CD4-positive, alpha-beta T cell treated with Interleukin-2 at 100 ng/mL for 4 hours (primary cell): ENCODE data around the gene MORF4L1.
"Not testable (repeated sequence)": the region's sequence is repeated elsewhere in the genome, so short reads cannot be mapped to it uniquely, and the experiment has no call there.

Experiments used
- DNase-seq: peaks from one replicate; pipeline ENCODE4 v3.0.0-alpha.2; 2020; ENCODE audit warnings: low spot score

Gene MORF4L1

GRCh38 chr15:78927077-78927790 lies 54.5 kb downstream of the MORF4L1 start:
- DNase-seq = no peak

GRCh38 chr15:78928176-78928575 lies 55.5 kb downstream of the MORF4L1 start:
- not testable (repeated sequence) for DNase-seq

- DNase-seq = no peak
Measured at GRCh38 chr15:78928616-78929093, 56.0 kb downstream of the MORF4L1 start.

- DNase-seq = no peak
Measured at GRCh38 chr15:78929536-78930264, 57.0 kb downstream of the MORF4L1 start.

DNA sequence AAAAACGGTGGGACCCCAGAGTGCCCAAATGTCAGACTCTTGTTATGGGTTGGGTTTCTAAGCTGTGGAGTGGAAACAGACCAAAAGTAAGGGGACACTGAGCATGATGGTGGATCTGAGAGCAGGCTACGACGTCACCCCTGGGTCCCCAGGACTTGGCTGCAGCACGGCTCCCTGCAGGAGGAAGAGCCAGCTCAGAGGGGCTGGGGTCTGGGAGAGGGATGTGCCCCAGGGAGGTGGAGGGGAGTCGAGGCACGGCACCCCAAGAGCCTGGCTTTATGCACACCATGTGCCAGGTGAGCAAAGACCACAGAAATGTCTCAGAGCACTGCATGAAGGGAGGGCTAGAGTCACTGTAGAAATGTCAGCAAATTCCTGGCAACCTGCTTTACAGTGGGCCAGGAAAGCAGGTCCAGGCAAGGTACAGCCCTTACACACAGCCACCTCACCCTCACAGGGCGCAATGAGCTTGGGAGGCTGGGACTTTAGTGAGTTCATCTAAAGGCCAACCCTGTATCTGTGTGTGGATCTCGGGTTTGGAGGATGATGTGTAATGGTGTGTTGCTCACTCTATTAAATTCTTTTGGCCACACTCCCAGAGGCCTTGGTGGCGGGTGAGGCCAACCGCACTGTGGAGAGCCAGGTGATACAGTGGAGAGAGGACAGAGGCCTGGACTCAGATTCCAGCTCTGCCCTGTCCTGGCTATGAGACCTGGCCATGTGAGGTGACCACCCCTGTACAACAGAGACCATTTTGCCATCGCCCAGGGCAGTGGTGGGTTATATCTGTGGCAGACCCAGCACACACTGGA lies 58.1 kb downstream of the MORF4L1 start:
- no peak for DNase-seq

- no peak for DNase-seq
Measured at GRCh38 chr15:78931439-78932257, 59.0 kb downstream of the MORF4L1 start.

- DNase-seq = no peak
Measured at GRCh38 chr15:78932258-78932808, 59.6 kb downstream of the MORF4L1 start.

GRCh38 chr15:78933187-78933822 lies 60.6 kb downstream of the MORF4L1 start:
- DNase-seq = no peak

- DNase-seq = no peak
Measured at GRCh38 chr15:78933823-78934654, 61.3 kb downstream of the MORF4L1 start.

DNA sequence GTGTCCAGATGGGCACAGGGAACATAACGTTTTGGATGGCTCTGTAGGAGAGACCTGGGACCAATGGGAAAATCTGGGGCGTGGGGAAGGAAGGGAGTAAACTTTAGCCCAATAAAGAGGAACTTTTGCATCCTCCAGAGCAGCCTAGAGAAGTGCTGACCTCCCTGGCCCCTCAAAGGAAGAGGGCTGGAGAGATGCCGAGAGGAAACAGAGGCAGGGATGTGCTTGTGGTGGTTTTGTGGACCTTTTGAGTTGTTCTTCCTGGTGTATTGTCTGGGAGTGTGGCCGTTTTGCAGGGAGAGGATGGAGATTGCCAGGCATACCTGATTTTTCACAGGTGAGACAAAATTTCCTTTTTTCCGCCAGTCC lies 61.9 kb downstream of the MORF4L1 start:
- no peak for DNase-seq

DNA sequence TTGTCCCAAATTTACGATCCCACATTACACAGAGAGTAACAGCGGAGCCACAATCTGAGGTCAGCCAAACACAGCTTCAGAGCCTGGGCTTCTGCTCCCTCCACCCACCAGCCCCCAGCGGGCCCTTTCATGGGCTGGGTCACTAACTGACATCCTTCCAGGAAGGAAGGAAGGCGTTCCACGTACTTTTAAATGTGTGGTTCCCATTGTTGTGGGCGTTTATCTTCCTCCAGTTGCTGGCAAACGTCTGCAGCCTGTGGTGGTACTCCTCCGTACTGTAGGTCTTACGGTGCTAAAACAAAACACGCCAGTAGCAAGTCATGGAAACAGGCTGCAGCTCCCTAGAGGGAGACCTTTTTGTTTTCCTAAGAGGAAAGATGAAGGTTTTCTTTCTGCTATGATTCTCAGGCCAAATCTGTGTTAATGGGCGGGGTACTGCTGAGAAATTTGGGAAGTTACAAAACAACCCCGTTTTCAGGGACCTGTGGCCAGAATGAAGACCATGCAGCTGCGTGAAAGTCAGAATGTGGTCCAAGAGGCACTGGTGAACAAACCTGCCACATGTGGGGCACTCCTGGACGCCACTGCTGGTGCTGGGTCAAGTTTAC lies 64.5 kb downstream of the MORF4L1 start:
- peak; percentile 33 for DNase-seq

DNA sequence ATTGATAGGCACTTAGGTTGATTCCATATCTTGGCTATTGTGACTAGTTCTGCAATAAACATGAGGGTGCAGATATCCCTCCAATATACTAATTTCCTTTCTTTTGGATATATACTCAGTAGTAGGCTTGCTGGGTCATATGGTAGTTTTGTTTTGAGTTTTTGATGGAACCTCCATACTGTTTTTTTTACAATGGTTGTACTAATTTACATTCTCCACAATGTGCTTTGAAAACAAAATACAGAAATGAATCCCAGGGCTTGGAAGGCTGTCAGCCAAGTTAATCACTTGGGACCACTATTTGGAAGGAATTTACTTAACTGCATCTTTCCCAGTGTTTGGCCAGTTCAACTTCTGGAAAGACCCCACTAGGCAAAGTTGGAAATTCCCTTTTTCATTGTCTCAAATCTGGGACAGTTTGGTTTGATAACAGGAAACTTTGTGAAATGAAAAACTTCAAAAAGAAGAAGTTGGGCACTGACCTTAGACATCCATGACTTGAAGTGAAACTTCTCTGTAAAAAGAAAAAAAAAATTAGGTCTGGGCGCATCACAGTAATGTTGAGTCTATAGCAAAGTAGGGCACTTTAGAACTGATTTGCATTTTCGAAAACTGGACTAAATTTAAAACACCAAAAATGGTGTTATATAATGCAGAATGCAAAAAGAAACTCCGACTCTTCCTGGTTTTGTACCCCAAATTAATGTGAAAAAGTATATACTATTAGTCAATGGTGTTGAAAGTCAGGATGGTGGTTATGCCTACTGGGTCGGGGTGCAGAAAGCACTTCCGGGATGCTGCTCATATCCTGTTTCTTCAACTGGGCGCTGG lies 66.2 kb downstream of the MORF4L1 start:
- peak; percentile 63 for DNase-seq

GRCh38 chr15:78942741-78943140 lies 70.1 kb downstream of the MORF4L1 start:
- no peak for DNase-seq

- no peak for DNase-seq
Measured at GRCh38 chr15:78943692-78944091, 71.0 kb downstream of the MORF4L1 start.

DNA sequence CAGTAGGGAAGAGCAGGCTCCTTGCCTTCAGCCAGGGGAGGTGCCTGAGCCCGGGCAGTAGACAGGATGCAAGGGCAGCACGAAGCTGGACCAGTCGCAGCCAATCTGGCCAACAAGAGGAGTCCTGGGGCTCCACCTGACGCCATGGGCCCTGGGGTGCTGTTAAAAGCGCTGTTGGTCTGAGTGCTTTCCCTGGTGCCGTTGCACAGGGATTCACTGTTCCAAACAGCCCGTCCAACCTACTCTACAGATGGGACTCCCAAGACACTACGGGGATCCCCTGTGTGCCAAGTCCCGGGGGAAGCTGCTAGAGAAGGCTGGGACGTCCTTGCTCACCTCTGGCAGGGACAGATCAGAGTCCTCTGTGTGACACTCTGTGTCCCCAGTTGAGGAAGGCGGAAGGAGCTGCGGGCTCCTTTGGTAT lies 71.5 kb downstream of the MORF4L1 start:
- no peak for DNase-seq

DNA sequence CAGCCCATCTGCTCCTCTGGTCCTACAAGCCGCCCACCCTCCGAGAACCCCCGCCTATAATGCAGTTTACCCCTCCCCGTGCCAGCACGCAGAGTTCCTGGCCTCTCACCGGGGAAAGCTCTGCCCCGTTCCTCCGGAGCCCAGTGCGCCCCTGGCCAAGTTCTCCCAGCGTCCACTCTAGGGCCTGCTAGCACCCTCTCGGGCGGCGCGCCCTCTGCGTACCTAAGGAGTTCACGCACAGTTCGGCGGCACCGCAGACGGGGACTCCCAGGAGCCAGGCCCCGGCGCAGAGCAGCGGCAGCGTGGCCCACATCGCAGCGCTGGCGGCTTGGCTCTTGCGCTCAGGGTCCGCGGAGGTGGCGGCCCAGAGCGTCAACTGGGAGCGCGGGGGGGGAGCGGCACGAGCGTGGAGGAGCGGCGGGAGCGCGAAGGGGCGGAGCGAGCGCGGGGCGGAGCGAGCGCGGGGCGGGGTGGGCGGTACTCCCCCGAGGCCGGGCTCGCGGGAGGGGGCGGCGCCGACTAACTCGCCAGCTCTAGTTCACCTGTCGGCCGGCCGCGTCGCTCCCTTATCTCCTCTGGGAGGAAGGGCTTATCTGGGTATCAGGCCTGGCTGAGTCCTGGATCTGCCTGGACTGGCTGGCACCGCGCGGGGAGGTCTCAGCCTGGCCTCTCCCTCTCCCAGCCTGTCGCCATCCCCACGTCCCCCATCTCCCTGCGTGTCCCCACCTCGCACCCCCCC lies 72.1 kb downstream of the MORF4L1 start, which contains the start of gene CTSH:
Gene CTSH, minus strand, starts transcription at position 378 of the 739 bp plus-strand sequence. Its CDS starts 65 bp downstream, at position 313.
- peak; percentile 78 for DNase-seq

DNA sequence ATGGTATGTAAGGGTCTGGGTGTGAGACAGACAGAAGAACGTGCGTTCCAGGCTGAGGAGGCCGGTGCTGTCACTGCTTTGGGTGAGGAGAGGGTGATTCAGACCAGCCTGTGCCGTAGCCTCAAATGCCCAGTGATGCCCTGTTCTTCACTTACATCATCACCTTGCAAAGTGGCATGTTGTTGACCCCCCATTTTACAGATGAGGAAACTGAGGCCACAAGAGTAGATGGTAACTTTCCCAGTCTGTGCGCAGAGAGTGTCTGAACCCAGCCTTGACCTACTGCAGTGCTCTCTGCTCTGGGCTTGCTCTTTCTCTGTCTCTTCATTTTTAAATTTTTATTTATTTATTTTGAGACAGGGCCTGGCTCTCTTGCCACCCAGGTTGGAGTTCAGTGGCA lies 73.8 kb downstream of the MORF4L1 start:
- no peak for DNase-seq

DNA sequence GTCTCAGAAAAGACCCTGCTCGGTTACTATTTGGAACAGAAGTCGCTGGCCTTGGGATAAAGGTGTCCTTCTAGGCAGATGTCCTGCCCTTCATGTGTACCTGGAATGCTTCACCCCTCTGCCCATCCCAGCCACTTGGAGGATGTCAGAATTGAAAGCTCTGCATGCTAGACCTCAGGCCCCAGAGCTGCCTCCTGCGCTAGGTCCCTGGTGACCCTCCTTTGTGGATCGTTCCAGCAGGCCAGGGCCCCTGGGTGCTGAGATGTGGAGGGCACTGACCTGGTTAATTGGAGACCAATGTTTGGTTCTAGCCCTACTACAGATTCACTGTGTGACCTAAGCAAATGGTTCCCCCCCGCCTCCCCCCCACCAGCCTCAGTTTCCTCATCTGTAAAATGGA lies 74.8 kb downstream of the MORF4L1 start:
- DNase-seq = no peak
